Gastrocnemius medialis (tissue), 4 donors: ENCODE measurements around the gene CHRNA3.

ENCODE experiments used
- POLR2A ChIP-seq, 2 donors: fragments of 450-650 bp; IDR thresholded peaks; one replicate each; pipeline ENCODE4 v1.6.1; 2017; ENCODE audit warnings: antibody characterized with exemption in 2 of 2, mild to moderate bottlenecking in 2 of 2, moderate library complexity in 2 of 2
- TF ChIP-seq, protein P1 (sequence below), 5 experiments: fragments of 450-650 bp in 3 of 5; fragments of 200-600 bp in 2 of 5; sonication (generic) in 2 of 5; IDR thresholded peaks in 4 of 5; conservative IDR thresholded peaks in 1 of 5; 1 replicate in 4 of 5; 2 replicates in 1 of 5; pipeline ENCODE4 v1.5.1; 2016 to 2019; ENCODE audit warnings: antibody characterized with exemption in 5 of 5, mild to moderate bottlenecking in 3 of 5, moderate library complexity in 3 of 5

DNA sequence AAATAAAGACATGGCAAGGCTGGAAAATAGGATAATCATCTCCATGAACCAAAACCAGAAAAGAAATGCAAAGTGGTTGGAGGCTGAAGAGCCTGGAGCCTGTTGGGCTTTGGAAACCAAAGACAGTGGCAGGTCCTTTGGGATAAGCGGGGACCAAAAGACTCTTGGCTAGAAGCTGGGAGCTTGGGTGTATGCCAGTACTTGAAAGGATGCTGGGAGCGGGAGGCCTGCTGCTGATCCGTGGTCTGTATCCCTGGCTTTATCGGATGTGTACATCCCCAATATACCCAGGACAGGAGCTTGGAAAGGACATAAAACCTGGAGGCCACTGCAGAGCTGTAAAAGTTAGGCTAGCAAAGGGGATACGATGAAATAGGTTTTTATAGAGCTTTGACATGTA lies 21.5 kb upstream of the CHRNA3 start:
- TF ChIP-seq, protein P1, sequence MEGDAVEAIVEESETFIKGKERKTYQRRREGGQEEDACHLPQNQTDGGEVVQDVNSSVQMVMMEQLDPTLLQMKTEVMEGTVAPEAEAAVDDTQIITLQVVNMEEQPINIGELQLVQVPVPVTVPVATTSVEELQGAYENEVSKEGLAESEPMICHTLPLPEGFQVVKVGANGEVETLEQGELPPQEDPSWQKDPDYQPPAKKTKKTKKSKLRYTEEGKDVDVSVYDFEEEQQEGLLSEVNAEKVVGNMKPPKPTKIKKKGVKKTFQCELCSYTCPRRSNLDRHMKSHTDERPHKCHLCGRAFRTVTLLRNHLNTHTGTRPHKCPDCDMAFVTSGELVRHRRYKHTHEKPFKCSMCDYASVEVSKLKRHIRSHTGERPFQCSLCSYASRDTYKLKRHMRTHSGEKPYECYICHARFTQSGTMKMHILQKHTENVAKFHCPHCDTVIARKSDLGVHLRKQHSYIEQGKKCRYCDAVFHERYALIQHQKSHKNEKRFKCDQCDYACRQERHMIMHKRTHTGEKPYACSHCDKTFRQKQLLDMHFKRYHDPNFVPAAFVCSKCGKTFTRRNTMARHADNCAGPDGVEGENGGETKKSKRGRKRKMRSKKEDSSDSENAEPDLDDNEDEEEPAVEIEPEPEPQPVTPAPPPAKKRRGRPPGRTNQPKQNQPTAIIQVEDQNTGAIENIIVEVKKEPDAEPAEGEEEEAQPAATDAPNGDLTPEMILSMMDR (IDR thresholded peaks at IDR 0.05 in 4 of 5, conservative IDR thresholded peaks at IDR 0.05 in 1 of 5), result no peak
- no peak for TF ChIP-seq POLR2A (IDR thresholded peaks at IDR 0.05)
